GM23338 (cell line): ENCODE data around the gene HMOX1. TPM values are rescaled to one million over a fixed set of nuclear protein-coding genes. Genes with fewer than 3 reads are reported as not detected.

Source experiments
- ATAC-seq: fragments of 200-7000 bp; cut with Tn5 transposase; 3 replicates; pipeline ENCODE4 v1.9.1; 2020
- DNase-seq: peaks from one replicate; pipeline ENCODE4 v3.0.0-alpha.2; 2015; ENCODE audit warnings: low spot score
- H2AFZ ChIP-seq: fragments of 200-600 bp; sonication (generic); 2 replicates; pipeline ENCODE4 v1.8.0; 2016; ENCODE audit warnings: antibody characterized with exemption, mild to moderate bottlenecking, moderate library complexity
- H3F3A ChIP-seq: fragments of 200-600 bp; sonication (generic); replicated peaks from 2 replicates; pipeline ENCODE4 v1.8.0; 2017; ENCODE audit warnings: antibody characterized with exemption, mixed run types, low read depth
- H3K27ac ChIP-seq: fragments of 200-600 bp; sonication (generic); 2 replicates; pipeline ENCODE4 v1.6.1; 2016; ENCODE audit warnings: low read depth
- H3K27me3 ChIP-seq: fragments of 200-600 bp; sonication (generic); 2 replicates; pipeline ENCODE4 v1.8.0; 2016; ENCODE audit warnings: mild to moderate bottlenecking, mixed run types, moderate library complexity; ENCODE audit not compliant: insufficient read depth
- H3K36me3 ChIP-seq: fragments of 200-600 bp; sonication (generic); 2 replicates; pipeline ENCODE4 v1.8.0; 2016; ENCODE audit warnings: mild to moderate bottlenecking; ENCODE audit not compliant: insufficient read depth
- H3K4me1 ChIP-seq: fragments of 200-600 bp; sonication (generic); 2 replicates; pipeline ENCODE4 v1.8.0; 2016; ENCODE audit warnings: mild to moderate bottlenecking, moderate library complexity; ENCODE audit not compliant: insufficient read depth
- H3K4me2 ChIP-seq: fragments of 200-600 bp; sonication (generic); 2 replicates; pipeline ENCODE4 v1.7.1; 2017; ENCODE audit warnings: mixed run types
- H3K4me3 ChIP-seq: fragments of 200-600 bp; sonication (generic); 2 replicates; pipeline ENCODE4 v1.6.1; 2016; ENCODE audit warnings: mixed run types
- H3K79me2 ChIP-seq: fragments of 200-600 bp; sonication (generic); replicated peaks from 2 replicates; pipeline ENCODE4 v1.8.0; 2017; ENCODE audit warnings: mild to moderate bottlenecking; ENCODE audit not compliant: insufficient read depth
- H3K9me2 ChIP-seq: fragments of 200-600 bp; sonication (generic); 2 replicates; pipeline ENCODE4 v1.8.0; 2017; ENCODE audit not compliant: insufficient read depth
- H4K20me1 ChIP-seq: fragments of 200-600 bp; sonication (generic); replicated peaks from 2 replicates; pipeline ENCODE4 v1.8.0; 2017; ENCODE audit warnings: mild to moderate bottlenecking; ENCODE audit not compliant: insufficient read depth
- H3K27ac Mint-ChIP-seq: 2 replicates; pipeline ENCODE4 v1.8.0; 2020; ENCODE audit warnings: inconsistent platforms, mild to moderate bottlenecking, moderate library complexity, mixed read lengths
- H3K27me3 Mint-ChIP-seq: 3 replicates; pipeline ENCODE4 v1.8.0; 2022; ENCODE audit warnings: low read depth, mild to moderate bottlenecking, moderate library complexity, mixed read lengths, inconsistent platforms; ENCODE audit not compliant: insufficient read depth, poor library complexity
- H3K36me3 Mint-ChIP-seq: 3 replicates; pipeline ENCODE4 v1.8.0; 2021; ENCODE audit warnings: low read depth, mild to moderate bottlenecking, inconsistent platforms, moderate library complexity, mixed read lengths
- H3K4me1 Mint-ChIP-seq: 3 replicates; pipeline ENCODE4 v1.8.0; 2020; ENCODE audit warnings: mild to moderate bottlenecking, inconsistent platforms, mixed read lengths
- H3K4me3 Mint-ChIP-seq: 3 replicates; pipeline ENCODE4 v1.8.0; 2021; ENCODE audit warnings: moderate library complexity, mild to moderate bottlenecking, inconsistent platforms, mixed read lengths
- H3K9me3 Mint-ChIP-seq: 3 replicates; pipeline ENCODE4 v1.8.0; 2020; ENCODE audit warnings: moderate library complexity, mild to moderate bottlenecking, inconsistent platforms, mixed read lengths
- CREB1 ChIP-seq: fragments of 250-450 bp; sonication (Bioruptor Pico); IDR thresholded peaks from 2 replicates; pipeline ENCODE4 v1.5.0; 2020; ENCODE audit warnings: low read depth, mild to moderate bottlenecking, moderate library complexity
- ETS1 ChIP-seq: IDR thresholded peaks from 2 replicates; pipeline ENCODE4 v1.6.1; 2016; ENCODE audit warnings: antibody characterized with exemption
- EZH2phosphoT487 ChIP-seq: fragments of 200-600 bp; sonication (generic); IDR thresholded peaks from one replicate; pipeline ENCODE4 v1.8.1; 2018; ENCODE audit warnings: antibody characterized with exemption; ENCODE audit not compliant: unreplicated experiment
- JUNB ChIP-seq: IDR thresholded peaks from one replicate; pipeline ENCODE4 v1.6.1; 2016; ENCODE audit warnings: antibody characterized with exemption; ENCODE audit not compliant: unreplicated experiment
- NANOG ChIP-seq: IDR thresholded peaks from 2 replicates; pipeline ENCODE4 v1.6.1; 2016; ENCODE audit warnings: antibody characterized with exemption, borderline replicate concordance
- POLR2AphosphoS5 ChIP-seq: IDR thresholded peaks from 2 replicates; pipeline ENCODE4 v1.6.1; 2016; ENCODE audit warnings: antibody characterized with exemption, low read depth
- REST ChIP-seq: IDR thresholded peaks from one replicate; pipeline ENCODE4 v1.6.1; 2018; ENCODE audit warnings: antibody characterized with exemption; ENCODE audit not compliant: unreplicated experiment
- STAT1 ChIP-seq: IDR thresholded peaks from one replicate; pipeline ENCODE4 v1.6.1; 2016; ENCODE audit warnings: antibody characterized with exemption; ENCODE audit not compliant: unreplicated experiment
- ZNF114 ChIP-seq: fragments of 250-450 bp; sonication (Bioruptor Pico); IDR thresholded peaks from 2 replicates; pipeline ENCODE4 v1.5.0; 2020; ENCODE audit warnings: mild to moderate bottlenecking, moderate library complexity
- ZNF331 ChIP-seq: fragments of 250-450 bp; sonication (Bioruptor Pico); IDR thresholded peaks from 2 replicates; pipeline ENCODE4 v1.5.0; 2020; ENCODE audit warnings: low read depth, mild to moderate bottlenecking, moderate library complexity
- polyA plus RNA-seq: library from polyadenylated mRNA; unstranded; fragments of >200 nt; fragmentation: Nextera tagmentation; extraction: Ambion mirVana; gene quantifications from 2 replicates; pipeline ENCODE4 v1.2.1, GENCODE V29; 2016
- total RNA-seq: library from RNA; depleted of rRNA; stranded (reverse); fragments of >200 nt; shearing (Covaris generic); gene quantifications from 2 replicates; pipeline ENCODE4 v1.2.3, GENCODE V29; 2014
- TF ChIP-seq, protein P1 (sequence below): fragments of 250-450 bp; sonication (Bioruptor Pico); IDR thresholded peaks from 2 replicates; pipeline ENCODE4 v1.5.0; 2020; ENCODE audit warnings: mild to moderate bottlenecking, moderate library complexity

The HMOX1 gene
- total and polyA plus RNA-seq, 2 experiments from 2014 or later = 10.9 to 22.6 TPM

DNA sequence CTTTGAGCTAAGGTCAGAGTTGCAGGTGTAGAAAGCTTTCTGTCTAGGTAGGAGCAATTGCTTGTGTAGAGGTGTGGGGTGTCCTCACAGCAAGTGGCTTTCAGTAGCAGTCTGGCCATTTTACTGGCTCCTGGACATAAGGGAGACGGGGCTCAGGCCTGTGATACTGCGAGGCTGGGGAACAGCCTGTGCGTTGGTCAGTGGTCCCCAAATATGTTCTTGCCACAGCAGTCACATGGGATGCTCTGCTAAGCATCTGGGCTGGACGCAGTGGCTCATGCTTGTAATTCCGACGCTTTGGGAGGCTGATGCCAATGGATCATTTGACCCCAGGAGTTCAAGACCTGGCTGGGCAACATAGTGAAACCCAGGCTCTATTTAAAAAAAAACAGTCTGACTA, 21.0 kb downstream of the HMOX1 start (continued):
- TF ChIP-seq ETS1 (no peak), REST (no peak), ZNF114 (CRISPR knock-in tag) (no peak), NANOG (no peak), JUNB (no peak)

DNA sequence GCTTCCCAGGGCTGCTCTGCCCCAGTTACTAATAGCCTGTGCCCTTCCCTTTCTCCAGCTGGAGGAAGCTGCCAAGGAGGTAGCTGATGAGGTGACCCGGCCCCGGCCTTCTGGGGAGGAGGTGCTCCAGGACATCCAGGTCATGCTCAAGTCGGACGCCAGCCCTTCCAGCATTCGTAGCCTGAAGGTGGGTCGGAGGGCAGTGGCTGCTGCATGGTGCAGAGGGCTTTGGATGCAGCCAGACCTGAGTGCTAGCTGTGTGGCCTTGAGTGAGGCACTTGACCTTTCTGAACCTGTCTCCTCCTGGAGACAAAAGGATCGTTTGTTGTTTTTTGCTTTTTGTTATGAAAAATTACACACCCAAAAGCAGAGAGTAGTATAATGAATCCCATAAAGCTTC, 22.5 kb downstream of the HMOX1 start:
- H3K9me3 Mint-ChIP-seq = no peaks in the 10 kb centered on the region
- H3K4me3 ChIP-seq = no peak overlapping the region
- DNase-seq (no peak), ATAC-seq (no peak)
- peaks cover 26% of the 10 kb centered on the region for H3K27me3 Mint-ChIP-seq
- H2AFZ ChIP-seq = no peak overlapping the region
- 0 out of 3 replicates have a peak overlapping the region, but pooled peaks have one; percentile 32 for H3K4me3 Mint-ChIP-seq
- H3K36me3 ChIP-seq = peaks cover 70% of the 10 kb centered on the region
- H3K4me2 ChIP-seq = no peak overlapping the region; the same call in 1 of the 2 replicates
- H3K9me2 ChIP-seq = no peaks in the 10 kb centered on the region
- peaks cover 29% of the 10 kb centered on the region for H3K4me1 Mint-ChIP-seq
- peaks cover 48% of the 10 kb centered on the region for H3K79me2 ChIP-seq
- peaks cover 15% of the 10 kb centered on the region for H3K4me1 ChIP-seq
- peak overlapping the region; percentile 47; the same call in 1 of the 2 replicates for H3K27ac ChIP-seq
- no peaks in the 10 kb centered on the region for H3K27me3 ChIP-seq
- H3K36me3 Mint-ChIP-seq = peaks cover 88% of the 10 kb centered on the region
- no peak overlapping the region for H3K27ac Mint-ChIP-seq
- H3F3A ChIP-seq = 0 out of 2 replicates have a peak, but pooled peaks cover 4% of the 10 kb centered on the region
- peaks cover 12% of the 10 kb centered on the region for H4K20me1 ChIP-seq
- TF ChIP-seq JUNB = no peak
- no peak for TF ChIP-seq EZH2phosphoT487
- TF ChIP-seq ZNF331 = no peak
- no peak for TF ChIP-seq ZNF114 (CRISPR knock-in tag)
- no peak for TF ChIP-seq NANOG
- no peak for TF ChIP-seq CREB1
- TF ChIP-seq, protein P1, sequence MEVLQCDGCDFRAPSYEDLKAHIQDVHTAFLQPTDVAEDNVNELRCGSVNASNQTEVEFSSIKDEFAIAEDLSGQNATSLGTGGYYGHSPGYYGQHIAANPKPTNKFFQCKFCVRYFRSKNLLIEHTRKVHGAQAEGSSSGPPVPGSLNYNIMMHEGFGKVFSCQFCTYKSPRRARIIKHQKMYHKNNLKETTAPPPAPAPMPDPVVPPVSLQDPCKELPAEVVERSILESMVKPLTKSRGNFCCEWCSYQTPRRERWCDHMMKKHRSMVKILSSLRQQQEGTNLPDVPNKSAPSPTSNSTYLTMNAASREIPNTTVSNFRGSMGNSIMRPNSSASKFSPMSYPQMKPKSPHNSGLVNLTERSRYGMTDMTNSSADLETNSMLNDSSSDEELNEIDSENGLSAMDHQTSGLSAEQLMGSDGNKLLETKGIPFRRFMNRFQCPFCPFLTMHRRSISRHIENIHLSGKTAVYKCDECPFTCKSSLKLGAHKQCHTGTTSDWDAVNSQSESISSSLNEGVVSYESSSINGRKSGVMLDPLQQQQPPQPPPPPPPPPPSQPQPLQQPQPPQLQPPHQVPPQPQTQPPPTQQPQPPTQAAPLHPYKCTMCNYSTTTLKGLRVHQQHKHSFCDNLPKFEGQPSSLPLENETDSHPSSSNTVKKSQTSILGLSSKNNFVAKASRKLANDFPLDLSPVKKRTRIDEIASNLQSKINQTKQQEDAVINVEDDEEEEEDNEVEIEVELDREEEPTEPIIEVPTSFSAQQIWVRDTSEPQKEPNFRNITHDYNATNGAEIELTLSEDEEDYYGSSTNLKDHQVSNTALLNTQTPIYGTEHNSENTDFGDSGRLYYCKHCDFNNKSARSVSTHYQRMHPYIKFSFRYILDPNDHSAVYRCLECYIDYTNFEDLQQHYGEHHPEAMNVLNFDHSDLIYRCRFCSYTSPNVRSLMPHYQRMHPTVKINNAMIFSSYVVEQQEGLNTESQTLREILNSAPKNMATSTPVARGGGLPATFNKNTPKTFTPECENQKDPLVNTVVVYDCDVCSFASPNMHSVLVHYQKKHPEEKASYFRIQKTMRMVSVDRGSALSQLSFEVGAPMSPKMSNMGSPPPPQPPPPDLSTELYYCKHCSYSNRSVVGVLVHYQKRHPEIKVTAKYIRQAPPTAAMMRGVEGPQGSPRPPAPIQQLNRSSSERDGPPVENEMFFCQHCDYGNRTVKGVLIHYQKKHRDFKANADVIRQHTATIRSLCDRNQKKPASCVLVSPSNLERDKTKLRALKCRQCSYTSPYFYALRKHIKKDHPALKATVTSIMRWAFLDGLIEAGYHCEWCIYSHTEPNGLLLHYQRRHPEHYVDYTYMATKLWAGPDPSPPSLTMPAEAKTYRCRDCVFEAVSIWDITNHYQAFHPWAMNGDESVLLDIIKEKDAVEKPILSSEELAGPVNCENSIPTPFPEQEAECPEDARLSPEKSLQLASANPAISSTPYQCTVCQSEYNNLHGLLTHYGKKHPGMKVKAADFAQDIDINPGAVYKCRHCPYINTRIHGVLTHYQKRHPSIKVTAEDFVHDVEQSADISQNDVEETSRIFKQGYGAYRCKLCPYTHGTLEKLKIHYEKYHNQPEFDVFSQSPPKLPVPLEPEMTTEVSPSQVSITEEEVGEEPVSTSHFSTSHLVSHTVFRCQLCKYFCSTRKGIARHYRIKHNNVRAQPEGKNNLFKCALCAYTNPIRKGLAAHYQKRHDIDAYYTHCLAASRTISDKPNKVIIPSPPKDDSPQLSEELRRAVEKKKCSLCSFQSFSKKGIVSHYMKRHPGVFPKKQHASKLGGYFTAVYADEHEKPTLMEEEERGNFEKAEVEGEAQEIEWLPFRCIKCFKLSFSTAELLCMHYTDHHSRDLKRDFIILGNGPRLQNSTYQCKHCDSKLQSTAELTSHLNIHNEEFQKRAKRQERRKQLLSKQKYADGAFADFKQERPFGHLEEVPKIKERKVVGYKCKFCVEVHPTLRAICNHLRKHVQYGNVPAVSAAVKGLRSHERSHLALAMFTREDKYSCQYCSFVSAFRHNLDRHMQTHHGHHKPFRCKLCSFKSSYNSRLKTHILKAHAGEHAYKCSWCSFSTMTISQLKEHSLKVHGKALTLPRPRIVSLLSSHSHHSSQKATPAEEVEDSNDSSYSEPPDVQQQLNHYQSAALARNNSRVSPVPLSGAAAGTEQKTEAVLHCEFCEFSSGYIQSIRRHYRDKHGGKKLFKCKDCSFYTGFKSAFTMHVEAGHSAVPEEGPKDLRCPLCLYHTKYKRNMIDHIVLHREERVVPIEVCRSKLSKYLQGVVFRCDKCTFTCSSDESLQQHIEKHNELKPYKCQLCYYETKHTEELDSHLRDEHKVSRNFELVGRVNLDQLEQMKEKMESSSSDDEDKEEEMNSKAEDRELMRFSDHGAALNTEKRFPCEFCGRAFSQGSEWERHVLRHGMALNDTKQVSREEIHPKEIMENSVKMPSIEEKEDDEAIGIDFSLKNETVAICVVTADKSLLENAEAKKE (CRISPR knock-in tag) = no peak
- TF ChIP-seq POLR2AphosphoS5 = no peak
- no peak for TF ChIP-seq STAT1
- no peak for TF ChIP-seq REST
